GM23248 (cell line): ENCODE results near the gene EID3.

ENCODE experiments used
- EZH2 ChIP-seq: fragments of 200-600 bp; sonication (generic); IDR thresholded peaks from 2 replicates; pipeline ENCODE4 v1.6.1; 2018; ENCODE audit warnings: antibody characterized with exemption, mild to moderate bottlenecking; ENCODE audit not compliant: insufficient read depth, poor library complexity, severe bottlenecking
- EZH2phosphoT487 ChIP-seq: fragments of 200-600 bp; sonication (generic); IDR thresholded peaks from 2 replicates; pipeline ENCODE4 v1.6.1; 2018; ENCODE audit warnings: antibody characterized with exemption, moderate library complexity, mild to moderate bottlenecking, low read depth; ENCODE audit not compliant: insufficient read depth

DNA sequence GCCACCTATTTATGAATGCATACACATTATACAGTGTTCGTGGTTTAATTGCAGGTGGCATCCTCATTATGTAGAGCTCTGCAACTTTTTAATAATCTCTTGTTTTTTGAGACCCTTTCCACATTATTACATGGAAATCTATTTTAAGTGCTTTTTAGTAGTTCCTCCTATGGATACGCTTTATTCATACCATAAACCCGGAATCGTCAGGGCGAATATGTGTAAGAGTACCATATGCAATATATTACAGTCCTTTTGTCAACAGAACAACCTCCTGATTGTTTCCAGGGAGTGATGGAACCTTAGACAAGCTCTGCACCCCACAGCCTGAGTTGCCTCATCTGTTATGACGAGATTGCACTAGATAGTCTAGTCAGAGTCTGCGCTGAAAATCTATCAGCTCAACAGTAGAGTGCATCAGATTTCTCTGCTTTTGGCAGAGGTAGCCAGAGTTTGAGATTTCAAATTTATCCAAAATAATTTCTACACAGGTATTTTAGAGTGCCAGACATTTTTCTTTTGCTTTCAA, 33.6 kb downstream of the EID3 start:
- TF ChIP-seq EZH2phosphoT487, result no peak
- TF ChIP-seq EZH2, result no peak
